Osteocyte (in vitro differentiated cells): ENCODE results near the gene LARGE1. TPM values are rescaled to one million over a fixed set of nuclear protein-coding genes. Genes with fewer than 3 reads are reported as not detected.

ENCODE experiments used
- DNase-seq: peaks from one replicate; pipeline ENCODE4 v3.0.0; 2021; ENCODE audit warnings: mixed read lengths; ENCODE audit not compliant: unreplicated experiment; ENCODE audit errors: extremely low spot score
- H3K27ac Mint-ChIP-seq: one replicate; pipeline ENCODE4 v1.8.0; 2021; ENCODE audit warnings: mild to moderate bottlenecking, mixed read lengths; ENCODE audit not compliant: unreplicated experiment
- H3K27me3 Mint-ChIP-seq: one replicate; pipeline ENCODE4 v1.8.0; 2021; ENCODE audit warnings: mixed read lengths; ENCODE audit not compliant: unreplicated experiment
- H3K36me3 Mint-ChIP-seq: one replicate; pipeline ENCODE4 v1.8.0; 2021; ENCODE audit warnings: mixed read lengths; ENCODE audit not compliant: unreplicated experiment
- H3K4me1 Mint-ChIP-seq: one replicate; pipeline ENCODE4 v1.8.0; 2021; ENCODE audit warnings: mixed read lengths; ENCODE audit not compliant: unreplicated experiment
- H3K4me3 Mint-ChIP-seq: one replicate; pipeline ENCODE4 v1.8.0; 2021; ENCODE audit warnings: mild to moderate bottlenecking, moderate library complexity, mixed read lengths; ENCODE audit not compliant: unreplicated experiment
- H3K9me3 Mint-ChIP-seq: one replicate; pipeline ENCODE4 v1.8.0; 2021; ENCODE audit warnings: mixed read lengths; ENCODE audit not compliant: unreplicated experiment
- CTCF ChIP-seq: fragments of 200-600 bp; sonication (generic); IDR thresholded peaks from 2 replicates; pipeline ENCODE4 v1.5.0; 2021; ENCODE audit warnings: antibody characterized with exemption, mild to moderate bottlenecking, moderate library complexity
- total RNA-seq: library from RNA; stranded (reverse); gene quantifications from 2 replicates; pipeline ENCODE4 v1.2.1, GENCODE V29; 2021

LARGE1 gene
- total RNA-seq, 1 donor from 2014 or later: 17.6 TPM

DNA sequence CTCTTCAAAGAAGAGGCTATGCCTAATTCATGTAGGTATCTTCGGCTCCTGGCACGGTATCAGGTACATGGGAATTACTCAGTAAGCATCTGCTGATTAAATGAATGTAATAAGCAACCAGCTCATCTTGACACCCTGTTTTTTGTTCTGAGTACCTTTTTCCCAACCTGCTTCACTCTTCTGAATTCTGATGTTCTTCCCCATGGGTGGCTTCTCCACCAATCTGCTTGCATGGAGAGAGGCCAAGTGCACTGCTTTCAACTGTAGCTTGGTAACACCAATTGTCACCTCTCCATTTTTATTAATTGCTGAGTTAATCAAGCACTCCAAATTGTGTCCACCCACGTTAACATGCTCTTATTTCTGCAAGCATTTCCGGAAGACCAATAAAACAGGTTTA is 40.5 kb downstream of the LARGE1 start:
- no peak overlapping the region for H3K27ac Mint-ChIP-seq
- H3K4me3 Mint-ChIP-seq: no peak overlapping the region
- H3K27me3 Mint-ChIP-seq: no peaks in the 10 kb centered on the region
- DNase-seq: no peak
- peaks cover 8% of the 10 kb centered on the region for H3K4me1 Mint-ChIP-seq
- no peaks in the 10 kb centered on the region for H3K36me3 Mint-ChIP-seq
- H3K9me3 Mint-ChIP-seq: no peaks in the 10 kb centered on the region
- no peak for TF ChIP-seq CTCF

DNA sequence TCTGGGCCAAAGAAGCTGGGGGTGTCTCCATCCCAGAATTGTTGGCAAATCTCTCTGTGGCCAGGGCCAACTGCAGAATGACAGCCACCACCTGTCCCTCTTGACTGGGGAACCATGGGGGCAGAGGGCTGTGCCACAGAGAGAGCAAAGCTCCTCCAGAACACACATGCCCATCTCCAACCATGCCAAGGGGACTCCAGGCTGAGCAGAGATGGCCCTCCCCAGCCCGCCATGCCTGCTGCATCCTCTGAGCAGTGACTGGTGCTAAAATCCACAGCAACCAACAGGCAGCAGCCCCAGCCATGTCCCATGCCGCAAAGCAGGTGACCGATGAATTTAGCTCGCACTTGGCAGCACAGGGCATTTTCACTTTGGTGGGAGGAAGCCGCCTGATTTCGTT is 45.0 kb downstream of the LARGE1 start:
- no peaks in the 10 kb centered on the region for H3K9me3 Mint-ChIP-seq
- no peak for DNase-seq
- H3K27me3 Mint-ChIP-seq: no peaks in the 10 kb centered on the region
- no peak overlapping the region for H3K27ac Mint-ChIP-seq
- H3K4me1 Mint-ChIP-seq: peaks cover 8% of the 10 kb centered on the region
- H3K4me3 Mint-ChIP-seq: no peak overlapping the region
- no peaks in the 10 kb centered on the region for H3K36me3 Mint-ChIP-seq
- no peak for TF ChIP-seq CTCF

- no peak overlapping the region for H3K27ac Mint-ChIP-seq
Observed at GRCh38 chr22:33874206-33874605, 46.1 kb downstream of the LARGE1 start.

GRCh38 chr22:33873666-33874065 is 46.6 kb downstream of the LARGE1 start:
- no peaks in the 10 kb centered on the region for H3K9me3 Mint-ChIP-seq
- H3K4me3 Mint-ChIP-seq: no peak overlapping the region
- H3K4me1 Mint-ChIP-seq: peaks cover 8% of the 10 kb centered on the region
- no peak overlapping the region for H3K27ac Mint-ChIP-seq
- no peaks in the 10 kb centered on the region for H3K27me3 Mint-ChIP-seq
- no peaks in the 10 kb centered on the region for H3K36me3 Mint-ChIP-seq
- DNase-seq: no peak
- no peak for TF ChIP-seq CTCF

More at GRCh38 chr22:33874206-33874605, 46.1 kb downstream of the LARGE1 start:
- no peaks in the 10 kb centered on the region for H3K9me3 Mint-ChIP-seq
- no peaks in the 10 kb centered on the region for H3K36me3 Mint-ChIP-seq
- no peak for TF ChIP-seq CTCF
- H3K4me1 Mint-ChIP-seq: peaks cover 8% of the 10 kb centered on the region
- H3K4me3 Mint-ChIP-seq: no peak overlapping the region
- no peaks in the 10 kb centered on the region for H3K27me3 Mint-ChIP-seq
- no peak for DNase-seq

- no peaks in the 10 kb centered on the region for H3K36me3 Mint-ChIP-seq
- no peak overlapping the region for H3K4me3 Mint-ChIP-seq
- no peaks in the 10 kb centered on the region for H3K27me3 Mint-ChIP-seq
- H3K27ac Mint-ChIP-seq: no peak overlapping the region
- TF ChIP-seq CTCF: no peak
- no peak for DNase-seq
- no peaks in the 10 kb centered on the region for H3K9me3 Mint-ChIP-seq
- H3K4me1 Mint-ChIP-seq: peaks cover 8% of the 10 kb centered on the region
Observed at GRCh38 chr22:33873186-33873585, 47.1 kb downstream of the LARGE1 start.
